A375 (cell line): ENCODE data around the gene PDE6B. TPM values are rescaled to one million over a fixed set of nuclear protein-coding genes. Genes with fewer than 3 reads are reported as not detected.

Experiments
- total RNA-seq: library from RNA; depleted of rRNA; stranded (reverse); fragments of >200 nt; shearing (Covaris generic); gene quantifications from 2 replicates; pipeline ENCODE4 v1.2.3, GENCODE V29; 2014; rRNA removed

Gene PDE6B
- 4.5 and 5.1 TPM in 2 replicates for total RNA-seq

GRCh38 chr4:624705-625590 lies at the start of gene PDE6B:
TSS of gene PDE6B (plus strand) at chr4:625573. CDS start at chr4:625627, 54 bp downstream.

GRCh38 chr4:576245-576821 lies 49.0 kb upstream of the PDE6B start, which contains the start of gene TMEM271:
TSS of gene TMEM271 (minus strand) at chr4:576295. CDS start at chr4:576062, 233 bp downstream.

GRCh38 chr4:674172-675035 lies 49.0 kb downstream of the PDE6B start, which contains the start of the genes ATP5ME and MYL5:
TSS of gene ATP5ME (minus strand) at chr4:674276. CDS start at chr4:674247, 29 bp downstream.
TSS of gene MYL5 (plus strand) at chr4:674542. CDS start at chr4:678027, 3,485 bp downstream.

DNA sequence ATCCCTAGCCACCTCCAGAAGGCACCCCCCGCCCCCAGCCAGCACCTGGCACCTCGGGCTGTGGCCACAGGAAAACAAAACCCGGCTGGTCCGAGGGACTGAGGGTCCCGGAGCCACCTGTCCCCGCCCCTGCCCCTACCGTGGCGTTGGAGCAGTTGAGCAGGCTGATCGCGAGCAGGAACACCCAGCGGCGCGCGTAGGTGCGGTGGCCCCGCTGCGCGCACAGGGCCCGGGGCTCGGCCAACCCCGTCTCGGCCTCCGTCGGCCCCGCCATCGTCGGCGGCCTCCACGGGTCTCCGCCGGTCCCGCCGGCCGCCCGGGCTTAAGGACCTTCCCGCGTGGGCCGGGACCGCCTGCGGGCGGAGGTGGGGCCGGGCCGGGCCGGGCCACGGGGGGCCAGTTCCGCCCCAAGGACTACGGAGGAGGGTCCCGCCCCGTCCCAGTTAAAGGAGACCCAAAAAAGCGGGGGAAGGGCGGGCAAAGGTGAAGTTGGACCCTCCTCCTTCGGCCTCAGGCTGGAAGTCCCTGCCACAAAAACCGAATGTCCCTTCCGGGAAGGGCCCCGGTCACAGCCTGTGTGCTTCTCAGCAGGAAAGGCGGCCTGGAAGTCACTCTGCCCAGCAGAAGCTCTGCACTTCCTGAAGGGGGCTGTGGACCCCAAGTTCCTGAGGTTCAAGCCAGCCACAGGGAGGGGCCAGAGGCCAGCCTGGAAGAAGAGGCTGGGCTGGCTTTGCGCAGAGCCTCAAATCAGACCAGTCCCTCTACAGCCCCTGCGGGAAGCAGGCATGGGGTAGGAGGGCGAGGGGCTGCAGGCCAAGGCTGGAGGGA lies 63.7 kb downstream of the PDE6B start, which contains the start of gene SLC49A3:
Gene SLC49A3 (minus strand): TSS at position 298 of the 828 bp plus-strand sequence. CDS start 24 bp downstream, at position 274.

GRCh38 chr4:705278-706082 lies 80.1 kb downstream of the PDE6B start, which contains the start of gene PCGF3:
TSS of gene PCGF3 (plus strand) at chr4:705832. CDS start at chr4:733681, 27,849 bp downstream.

Other genes with a start within 250 kb of the PDE6B start
- gene ZNF721, start 126.4 kb upstream of the PDE6B start, total RNA-seq, result 16.2 and 23.8 TPM in 2 replicates
- gene PIGG, start 126.4 kb upstream of the PDE6B start, total RNA-seq, result 42.0 and 42.8 TPM in 2 replicates
- 0.08 TPM in 1 of 2 replicates, not detected in the other for gene TMEM271, start 49.3 kb upstream of the PDE6B start, total RNA-seq
- gene ATP5ME, start 48.7 kb downstream of the PDE6B start, total RNA-seq, result 511 and 625 TPM in 2 replicates
- gene MYL5, start 49.0 kb downstream of the PDE6B start, total RNA-seq, result 44.9 and 47.0 TPM in 2 replicates
- 0.45 and 0.60 TPM in 2 replicates for gene SLC49A3, start 63.6 kb downstream of the PDE6B start, total RNA-seq
- gene PCGF3, start 80.3 kb downstream of the PDE6B start, total RNA-seq, result 48.8 and 49.0 TPM in 2 replicates
- gene CPLX1, start 200.6 kb downstream of the PDE6B start, total RNA-seq, result 0.05 TPM in 1 of 2 replicates, not detected in the other